Measurements from ENCODE around the gene UIMC1.

UIMC1 gene

DNA sequence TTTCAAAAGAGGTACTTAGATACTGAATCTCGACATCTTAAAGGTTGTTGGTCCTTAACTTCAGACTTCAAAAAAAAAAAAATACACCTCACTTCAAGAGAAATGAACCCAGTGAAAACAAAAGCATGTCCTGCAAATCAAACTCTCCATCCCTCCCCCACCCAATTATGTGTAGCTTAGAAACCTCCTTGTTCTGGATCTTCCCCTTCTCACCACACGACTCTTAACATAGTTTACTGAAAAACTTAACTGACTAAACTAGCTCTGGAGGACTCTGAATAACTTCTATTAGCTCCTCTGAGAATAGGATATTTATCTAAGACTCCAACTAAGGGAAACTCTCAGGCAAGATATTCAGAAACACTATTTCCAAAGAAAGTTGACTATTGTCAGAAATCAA lies 58.7 kb downstream of the UIMC1 start:
- Mint-ChIP-seq H3K27me3 (no peaks in the 10 kb centered on the region), H3K4me1 (no peaks in the 10 kb centered on the region), H3K27ac (peak overlapping the region in 1 of 2 donors; percentile 39), H3K9me3 (no peaks in the 10 kb centered on the region), H3K4me3 (no peak overlapping the region)
- DNase-seq, result no peak
- ATAC-seq, result no peak

GRCh38 chr5:176944268-176944667 lies 62.3 kb downstream of the UIMC1 start:
- DNase-seq, result no peak

DNA sequence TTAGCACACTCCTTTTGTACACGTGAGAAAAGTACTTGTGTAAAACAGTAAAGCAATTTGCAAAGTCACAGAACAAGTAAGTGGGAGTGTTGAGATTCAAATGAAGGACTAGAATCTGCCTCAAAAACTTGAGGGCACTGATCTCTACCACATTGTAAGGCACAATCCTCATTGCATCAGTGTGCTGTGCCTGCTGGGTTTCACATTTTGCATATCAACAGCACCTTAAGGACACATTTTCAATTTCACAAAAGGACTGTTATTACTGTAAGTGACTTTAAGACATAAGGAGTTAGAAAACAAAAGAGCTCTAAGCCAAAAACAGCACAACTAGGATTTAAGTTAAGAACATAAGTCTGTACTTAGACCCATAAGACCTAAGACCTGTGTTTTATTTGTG lies 62.8 kb downstream of the UIMC1 start:
- no peak overlapping the region for H3K4me3 Mint-ChIP-seq
- H3K4me1 Mint-ChIP-seq, result no peaks in the 10 kb centered on the region
- no peaks in the 10 kb centered on the region for H3K27me3 Mint-ChIP-seq
- peak overlapping the region in 1 of 2 donors; percentile 73 for H3K27ac Mint-ChIP-seq
- H3K9me3 Mint-ChIP-seq, result no peaks in the 10 kb centered on the region
- no peak for DNase-seq
- peak; percentile 59 for ATAC-seq

More at GRCh38 chr5:176944268-176944667, 62.3 kb downstream of the UIMC1 start:
- Mint-ChIP-seq H3K27me3 (no peaks in the 10 kb centered on the region), H3K4me1 (no peaks in the 10 kb centered on the region), H3K9me3 (no peaks in the 10 kb centered on the region), H3K4me3 (no peak overlapping the region), H3K27ac (peak overlapping the region in 1 of 2 donors; percentile 73)
- ATAC-seq, result peak; percentile 33

- ATAC-seq (no peak), DNase-seq (no peak)
- Mint-ChIP-seq H3K27me3 (no peaks in the 10 kb centered on the region), H3K27ac (no peak overlapping the region), H3K9me3 (no peaks in the 10 kb centered on the region), H3K4me3 (no peak overlapping the region), H3K4me1 (no peaks in the 10 kb centered on the region)
Observed at GRCh38 chr5:176941951-176942350, 64.6 kb downstream of the UIMC1 start.

DNA sequence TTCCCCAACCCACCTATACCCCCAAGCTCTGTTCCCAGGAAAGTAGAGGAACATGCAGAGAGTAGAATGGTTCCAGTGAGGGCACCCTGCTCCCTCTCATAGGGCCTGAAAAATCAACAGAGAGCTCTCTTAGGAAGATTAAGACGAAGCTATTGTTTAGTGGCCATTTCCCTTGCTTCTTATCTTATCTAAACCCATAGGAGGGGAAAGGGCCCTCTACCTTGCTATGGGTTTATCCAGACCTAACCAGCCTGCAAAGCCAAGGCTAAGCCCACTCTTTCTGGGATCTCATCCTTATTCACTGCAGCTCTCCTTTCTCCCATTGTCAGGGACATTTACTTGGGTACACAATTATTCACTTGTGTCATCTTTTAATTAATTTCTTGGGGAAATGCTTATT lies 68.1 kb downstream of the UIMC1 start:
- Mint-ChIP-seq H3K4me3 (no peak overlapping the region), H3K27ac (peak overlapping the region in 1 of 2 donors; percentile 15), H3K27me3 (no peaks in the 10 kb centered on the region), H3K4me1 (peaks cover 18% of the 10 kb centered on the region), H3K9me3 (no peaks in the 10 kb centered on the region)
- no peak for ATAC-seq
- DNase-seq, result no peak

DNA sequence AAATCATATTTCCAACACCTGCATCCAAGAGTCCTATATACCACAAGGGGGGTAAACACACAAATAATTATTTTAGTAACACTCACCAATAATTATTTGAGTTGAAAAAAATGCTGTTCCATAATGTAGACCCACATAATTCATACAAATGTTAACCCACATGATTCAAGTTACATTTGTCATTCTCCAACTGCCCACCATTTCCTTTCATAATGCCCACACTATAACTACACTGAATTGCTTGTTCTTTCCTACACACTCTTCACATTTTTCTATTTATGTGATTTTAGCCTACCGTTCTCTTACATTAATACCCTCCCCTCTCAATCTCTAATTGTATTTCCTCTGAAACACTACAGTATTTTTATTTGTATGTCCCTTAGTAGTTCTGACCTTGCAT lies 71.6 kb downstream of the UIMC1 start:
- peaks cover 18% of the 10 kb centered on the region for H3K4me1 Mint-ChIP-seq
- H3K4me3 Mint-ChIP-seq, result no peak overlapping the region
- no peaks in the 10 kb centered on the region for H3K9me3 Mint-ChIP-seq
- DNase-seq (no peak), ATAC-seq (no peak)
- H3K27ac Mint-ChIP-seq, result peak overlapping the region in 1 of 2 donors; percentile 1
- H3K27me3 Mint-ChIP-seq, result no peaks in the 10 kb centered on the region

GRCh38 chr5:176934309-176934930 lies 72.2 kb downstream of the UIMC1 start:
- Mint-ChIP-seq H3K27me3 (no peaks in the 10 kb centered on the region), H3K4me1 (peaks cover 18% of the 10 kb centered on the region), H3K4me3 (no peak overlapping the region), H3K27ac (peak overlapping the region in 1 of 2 donors; percentile 1), H3K9me3 (no peaks in the 10 kb centered on the region)
- DNase-seq, result peak in 1 of 2 donors; percentile 19
- peak; percentile 90 for ATAC-seq

- DNase-seq, result no peak
- H3K27ac Mint-ChIP-seq, result no peak overlapping the region
- H3K4me3 Mint-ChIP-seq, result no peak overlapping the region
- H3K27me3 Mint-ChIP-seq, result no peaks in the 10 kb centered on the region
- no peaks in the 10 kb centered on the region for H3K4me1 Mint-ChIP-seq
- no peaks in the 10 kb centered on the region for H3K9me3 Mint-ChIP-seq
- no peak for ATAC-seq
Observed at GRCh38 chr5:176929654-176930053, 76.9 kb downstream of the UIMC1 start.

DNA sequence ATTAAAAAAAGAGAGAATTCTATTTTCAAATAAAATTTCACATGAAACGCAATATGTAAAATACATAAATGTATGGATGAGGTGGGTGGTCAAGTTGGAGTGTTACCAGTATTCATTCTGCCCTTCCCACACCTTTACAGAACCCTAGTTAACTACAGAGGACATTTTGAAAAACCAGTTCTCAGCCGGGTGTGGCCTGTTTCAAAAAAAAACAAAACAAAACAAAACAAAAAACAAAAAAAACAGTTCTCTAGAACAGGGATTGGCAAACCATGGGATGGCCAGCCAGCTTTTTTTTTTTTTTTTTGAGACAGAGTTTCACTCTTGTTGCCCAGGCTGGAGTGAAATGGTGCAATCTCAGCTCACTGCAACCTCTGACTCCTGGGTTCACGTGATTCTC lies 79.0 kb downstream of the UIMC1 start:
- H3K4me3 Mint-ChIP-seq, result no peak overlapping the region
- H3K9me3 Mint-ChIP-seq, result no peaks in the 10 kb centered on the region
- no peaks in the 10 kb centered on the region for H3K4me1 Mint-ChIP-seq
- no peaks in the 10 kb centered on the region for H3K27me3 Mint-ChIP-seq
- ATAC-seq, result no peak
- no peak overlapping the region for H3K27ac Mint-ChIP-seq
- no peak for DNase-seq

GRCh38 chr5:176922817-176923216 lies 83.8 kb downstream of the UIMC1 start:
- Mint-ChIP-seq H3K4me1 (no peaks in the 10 kb centered on the region), H3K27me3 (no peaks in the 10 kb centered on the region), H3K27ac (no peak overlapping the region), H3K4me3 (no peak overlapping the region), H3K9me3 (no peaks in the 10 kb centered on the region)
- ATAC-seq, result no peak
- no peak for DNase-seq

GRCh38 chr5:176921714-176922113 lies 84.9 kb downstream of the UIMC1 start:
- no peaks in the 10 kb centered on the region for H3K9me3 Mint-ChIP-seq
- no peaks in the 10 kb centered on the region for H3K27me3 Mint-ChIP-seq
- ATAC-seq (no peak), DNase-seq (no peak)
- H3K4me3 Mint-ChIP-seq, result no peak overlapping the region
- no peak overlapping the region for H3K27ac Mint-ChIP-seq
- no peaks in the 10 kb centered on the region for H3K4me1 Mint-ChIP-seq

DNA sequence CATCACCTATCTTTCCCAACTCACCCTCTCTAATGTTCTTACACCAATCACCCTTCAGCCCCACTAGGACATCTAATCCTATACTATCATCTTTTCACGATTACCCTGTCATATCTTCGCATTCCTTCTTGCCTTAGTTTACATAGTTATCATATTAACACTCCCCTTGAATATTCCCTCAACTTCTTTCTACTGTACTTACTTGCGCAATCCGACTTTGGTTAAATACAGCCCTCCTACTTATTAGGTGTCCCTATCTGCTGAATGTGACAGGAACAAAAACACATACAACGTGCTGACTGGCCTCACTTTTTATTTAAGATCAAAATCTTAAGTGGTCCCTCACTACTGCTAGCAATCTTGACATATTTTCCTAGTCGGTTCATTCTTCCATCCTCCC lies 88.0 kb downstream of the UIMC1 start:
- Mint-ChIP-seq H3K27ac (no peak overlapping the region), H3K9me3 (no peaks in the 10 kb centered on the region), H3K4me3 (no peak overlapping the region), H3K4me1 (peaks cover 6% of the 10 kb centered on the region), H3K27me3 (no peaks in the 10 kb centered on the region)
- ATAC-seq (no peak), DNase-seq (no peak)

GRCh38 chr5:176916337-176916736 lies 90.2 kb downstream of the UIMC1 start:
- Mint-ChIP-seq H3K4me1 (peaks cover 6% of the 10 kb centered on the region), H3K4me3 (no peak overlapping the region), H3K27ac (no peak overlapping the region), H3K27me3 (no peaks in the 10 kb centered on the region), H3K9me3 (no peaks in the 10 kb centered on the region)
- ATAC-seq, result no peak
- no peak for DNase-seq

GRCh38 chr5:176915906-176916305 lies 90.7 kb downstream of the UIMC1 start:
- no peaks in the 10 kb centered on the region for H3K9me3 Mint-ChIP-seq
- peak overlapping the region in 1 of 2 donors; percentile 75 for H3K27ac Mint-ChIP-seq
- no peak overlapping the region for H3K4me3 Mint-ChIP-seq
- no peaks in the 10 kb centered on the region for H3K27me3 Mint-ChIP-seq
- ATAC-seq (no peak), DNase-seq (no peak)
- peaks cover 9% of the 10 kb centered on the region for H3K4me1 Mint-ChIP-seq

GRCh38 chr5:176912115-176912514 lies 94.5 kb downstream of the UIMC1 start:
- Mint-ChIP-seq H3K9me3 (no peaks in the 10 kb centered on the region), H3K27me3 (no peaks in the 10 kb centered on the region), H3K4me1 (peaks cover 22% of the 10 kb centered on the region), H3K4me3 (no peak overlapping the region), H3K27ac (no peak overlapping the region)
- ATAC-seq, result no peak
- DNase-seq, result no peak

- H3K9me3 Mint-ChIP-seq, result no peaks in the 10 kb centered on the region
- peaks cover 16% of the 10 kb centered on the region for H3K4me1 Mint-ChIP-seq
- ATAC-seq (no peak), DNase-seq (no peak)
- no peaks in the 10 kb centered on the region for H3K27me3 Mint-ChIP-seq
- peak overlapping the region in 1 of 2 donors; percentile 17 for H3K27ac Mint-ChIP-seq
- no peak overlapping the region for H3K4me3 Mint-ChIP-seq
Observed at GRCh38 chr5:176908675-176909368, 97.8 kb downstream of the UIMC1 start.

GRCh38 chr5:176906796-176907195 lies 99.8 kb downstream of the UIMC1 start:
- Mint-ChIP-seq H3K4me3 (no peak overlapping the region), H3K9me3 (no peaks in the 10 kb centered on the region), H3K27me3 (no peaks in the 10 kb centered on the region), H3K27ac (no peak overlapping the region), H3K4me1 (peaks cover 32% of the 10 kb centered on the region)
- ATAC-seq (no peak), DNase-seq (no peak)

All from stimulated activated naive CD8-positive, alpha-beta T cell treated with anti-CD3 and anti-CD28 coated beads, Interleukin-15, amount 100 ng/mL, for 72 hours (primary cell).